Stomach (tissue), 4 donors: ENCODE results near the gene GBE1.

Experiments used
- POLR2A ChIP-seq, 4 donors: fragments of 450-650 bp; IDR thresholded peaks; one replicate each; pipeline ENCODE4 v1.6.1; 2016; ENCODE audit warnings: antibody characterized with exemption in 4 of 4, control low read depth in 2 of 4, mild to moderate bottlenecking in 1 of 4, moderate library complexity in 1 of 4
- TF ChIP-seq, protein P1 (sequence below), 7 experiments: fragments of 450-650 bp in 4 of 7; fragments of 200-600 bp in 3 of 7; sonication (generic) in 3 of 7; IDR thresholded peaks; one replicate each; pipeline ENCODE4 v1.5.1; 2016 to 2019; ENCODE audit warnings: antibody characterized with exemption in 7 of 7, control low read depth in 2 of 7, mild to moderate bottlenecking in 1 of 7

GRCh38 chr3:81790117-81790516 is 28.7 kb upstream of the GBE1 start:
- TF ChIP-seq, protein P1, sequence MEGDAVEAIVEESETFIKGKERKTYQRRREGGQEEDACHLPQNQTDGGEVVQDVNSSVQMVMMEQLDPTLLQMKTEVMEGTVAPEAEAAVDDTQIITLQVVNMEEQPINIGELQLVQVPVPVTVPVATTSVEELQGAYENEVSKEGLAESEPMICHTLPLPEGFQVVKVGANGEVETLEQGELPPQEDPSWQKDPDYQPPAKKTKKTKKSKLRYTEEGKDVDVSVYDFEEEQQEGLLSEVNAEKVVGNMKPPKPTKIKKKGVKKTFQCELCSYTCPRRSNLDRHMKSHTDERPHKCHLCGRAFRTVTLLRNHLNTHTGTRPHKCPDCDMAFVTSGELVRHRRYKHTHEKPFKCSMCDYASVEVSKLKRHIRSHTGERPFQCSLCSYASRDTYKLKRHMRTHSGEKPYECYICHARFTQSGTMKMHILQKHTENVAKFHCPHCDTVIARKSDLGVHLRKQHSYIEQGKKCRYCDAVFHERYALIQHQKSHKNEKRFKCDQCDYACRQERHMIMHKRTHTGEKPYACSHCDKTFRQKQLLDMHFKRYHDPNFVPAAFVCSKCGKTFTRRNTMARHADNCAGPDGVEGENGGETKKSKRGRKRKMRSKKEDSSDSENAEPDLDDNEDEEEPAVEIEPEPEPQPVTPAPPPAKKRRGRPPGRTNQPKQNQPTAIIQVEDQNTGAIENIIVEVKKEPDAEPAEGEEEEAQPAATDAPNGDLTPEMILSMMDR (IDR thresholded peaks at IDR 0.05): no peak
- TF ChIP-seq POLR2A (IDR thresholded peaks at IDR 0.05): no peak
